LNCaP clone FGC (cell line): ENCODE measurements around the gene DNAJB13.

Source experiments
- DNase-seq: peaks from one replicate; pipeline ENCODE4 v3.0.0-alpha.2; 2011; ENCODE audit warnings: low read depth
- H3K4me3 ChIP-seq: 2 replicates; pipeline ENCODE4 v1.5.1; 2011; ENCODE audit warnings: mild to moderate bottlenecking, low read depth, low read length, control low read depth
- TF ChIP-seq, protein P1 (sequence below): IDR thresholded peaks from 2 replicates; pipeline ENCODE4 v1.5.1; 2012; ENCODE audit warnings: mild to moderate bottlenecking; ENCODE audit not compliant: control insufficient read depth, insufficient read depth; ENCODE audit errors: extremely low read depth

DNAJB13 gene, protein sequence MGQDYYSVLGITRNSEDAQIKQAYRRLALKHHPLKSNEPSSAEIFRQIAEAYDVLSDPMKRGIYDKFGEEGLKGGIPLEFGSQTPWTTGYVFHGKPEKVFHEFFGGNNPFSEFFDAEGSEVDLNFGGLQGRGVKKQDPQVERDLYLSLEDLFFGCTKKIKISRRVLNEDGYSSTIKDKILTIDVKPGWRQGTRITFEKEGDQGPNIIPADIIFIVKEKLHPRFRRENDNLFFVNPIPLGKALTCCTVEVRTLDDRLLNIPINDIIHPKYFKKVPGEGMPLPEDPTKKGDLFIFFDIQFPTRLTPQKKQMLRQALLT

GRCh38 chr11:73950869-73951710 is at the start of gene DNAJB13:
Gene DNAJB13 (plus strand): TSS chr11:73951026. CDS start chr11:73951070, 44 bp downstream.
- no peak within 1 kb of the TSS for H3K4me3 ChIP-seq

GRCh38 chr11:73902303-73902702 is 48.5 kb upstream of the DNAJB13 start:
- no peak overlapping the region for H3K4me3 ChIP-seq
- no peak for DNase-seq
- TF ChIP-seq, protein P1, sequence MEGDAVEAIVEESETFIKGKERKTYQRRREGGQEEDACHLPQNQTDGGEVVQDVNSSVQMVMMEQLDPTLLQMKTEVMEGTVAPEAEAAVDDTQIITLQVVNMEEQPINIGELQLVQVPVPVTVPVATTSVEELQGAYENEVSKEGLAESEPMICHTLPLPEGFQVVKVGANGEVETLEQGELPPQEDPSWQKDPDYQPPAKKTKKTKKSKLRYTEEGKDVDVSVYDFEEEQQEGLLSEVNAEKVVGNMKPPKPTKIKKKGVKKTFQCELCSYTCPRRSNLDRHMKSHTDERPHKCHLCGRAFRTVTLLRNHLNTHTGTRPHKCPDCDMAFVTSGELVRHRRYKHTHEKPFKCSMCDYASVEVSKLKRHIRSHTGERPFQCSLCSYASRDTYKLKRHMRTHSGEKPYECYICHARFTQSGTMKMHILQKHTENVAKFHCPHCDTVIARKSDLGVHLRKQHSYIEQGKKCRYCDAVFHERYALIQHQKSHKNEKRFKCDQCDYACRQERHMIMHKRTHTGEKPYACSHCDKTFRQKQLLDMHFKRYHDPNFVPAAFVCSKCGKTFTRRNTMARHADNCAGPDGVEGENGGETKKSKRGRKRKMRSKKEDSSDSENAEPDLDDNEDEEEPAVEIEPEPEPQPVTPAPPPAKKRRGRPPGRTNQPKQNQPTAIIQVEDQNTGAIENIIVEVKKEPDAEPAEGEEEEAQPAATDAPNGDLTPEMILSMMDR: no peak

More at GRCh38 chr11:73950869-73951710, at the start of gene DNAJB13:
- DNase-seq: peak; percentile 27
- TF ChIP-seq, protein P1: no peak

- TF ChIP-seq, protein P1: no peak
- H3K4me3 ChIP-seq: no peak overlapping the region
- no peak for DNase-seq
Observed at GRCh38 chr11:73907191-73907590, 43.6 kb upstream of the DNAJB13 start.

- DNase-seq: no peak
- H3K4me3 ChIP-seq: no peak overlapping the region
- TF ChIP-seq, protein P1: no peak
Observed at GRCh38 chr11:73912026-73912425, 38.8 kb upstream of the DNAJB13 start.

DNA sequence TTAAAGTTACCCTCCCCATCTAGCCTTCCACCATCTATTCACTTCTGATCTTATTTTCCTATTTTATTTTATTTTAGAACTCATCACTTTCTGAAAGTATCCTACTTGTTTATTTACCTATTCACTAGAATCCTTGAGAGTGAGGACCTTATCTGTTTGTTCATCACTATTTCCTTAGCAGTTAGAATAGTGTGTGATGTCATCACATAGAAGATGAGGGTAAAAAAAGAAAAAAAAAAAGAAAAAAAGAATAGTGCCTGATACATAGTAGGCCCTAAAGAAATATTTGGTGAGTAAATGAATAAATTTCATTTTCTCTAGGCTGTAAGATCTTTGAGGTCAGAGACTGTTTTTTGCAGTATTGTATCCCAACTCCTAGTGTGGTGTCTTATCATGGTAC is 37.4 kb upstream of the DNAJB13 start:
- H3K4me3 ChIP-seq: no peak overlapping the region
- DNase-seq: no peak
- TF ChIP-seq, protein P1: no peak

DNA sequence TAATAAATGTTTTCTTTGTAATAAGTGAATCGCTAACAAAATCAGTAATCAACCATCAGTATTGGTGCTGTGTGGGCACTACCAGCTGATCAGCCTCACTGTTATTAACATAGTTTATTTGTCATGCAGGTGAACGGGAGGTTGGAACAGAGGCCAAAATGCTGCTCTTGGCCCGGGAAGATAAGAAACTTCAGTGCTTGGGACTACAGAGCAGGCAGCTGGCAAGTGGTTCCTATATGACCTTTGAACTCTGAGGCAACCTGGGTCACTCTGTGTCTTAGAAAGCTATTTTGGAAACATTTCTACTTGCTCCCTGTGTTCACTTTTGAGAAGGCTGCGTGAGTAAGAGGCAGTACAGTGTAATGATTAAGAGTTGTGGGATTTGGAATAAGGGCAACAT is 36.5 kb upstream of the DNAJB13 start:
- TF ChIP-seq, protein P1: no peak
- H3K4me3 ChIP-seq: no peak overlapping the region
- DNase-seq: no peak
